GM18858 (cell line): ENCODE measurements around the gene STX1B.
"Not testable (repeated sequence)": the region's sequence is repeated elsewhere in the genome, so short reads cannot be mapped to it uniquely, and the experiment has no call there.

Experiments used
- ATAC-seq: cut with Tn5 transposase; IDR thresholded peaks from one replicate; pipeline ENCODE4 v1.9.1; 2021; ENCODE audit not compliant: unreplicated experiment

STX1B gene

GRCh38 chr16:31010585-31011325 is at the start of gene STX1B:
STX1B (minus strand) TSS chr16:31010638; CDS start chr16:31010396, 242 bp downstream.
- ATAC-seq = no peak

- no peak for ATAC-seq
Observed at GRCh38 chr16:31055613-31056012, 45.2 kb upstream of the STX1B start.

GRCh38 chr16:31052114-31052513 is 41.7 kb upstream of the STX1B start:
- ATAC-seq = no peak

GRCh38 chr16:31050280-31051030 is 40.0 kb upstream of the STX1B start:
- no peak for ATAC-seq

GRCh38 chr16:31043898-31044481 is 33.6 kb upstream of the STX1B start:
- ATAC-seq = no peak

- ATAC-seq = no peak
Observed at GRCh38 chr16:31043352-31043751, 32.9 kb upstream of the STX1B start.

GRCh38 chr16:31042866-31043265 is 32.4 kb upstream of the STX1B start:
- ATAC-seq = no peak

GRCh38 chr16:31038993-31039392 is 28.6 kb upstream of the STX1B start:
- no peak for ATAC-seq

- no peak for ATAC-seq
Observed at GRCh38 chr16:31036691-31037090, 26.3 kb upstream of the STX1B start.

GRCh38 chr16:31033709-31034492 is 23.5 kb upstream of the STX1B start:
- peak; percentile 40 for ATAC-seq

- ATAC-seq = peak; percentile 48
Observed at GRCh38 chr16:31032736-31033708, 22.6 kb upstream of the STX1B start, which contains the start of gene STX4. STX4 (plus strand) TSS chr16:31033558; CDS start chr16:31033806, 248 bp downstream.

GRCh38 chr16:31031276-31031675 is 20.8 kb upstream of the STX1B start:
- no peak for ATAC-seq

GRCh38 chr16:31029272-31029671 is 18.8 kb upstream of the STX1B start:
- no peak for ATAC-seq

GRCh38 chr16:31025339-31025738 is 14.9 kb upstream of the STX1B start:
- no peak for ATAC-seq

- no peak for ATAC-seq
Observed at GRCh38 chr16:31023627-31024226, 13.3 kb upstream of the STX1B start.

- ATAC-seq = no peak
Observed at GRCh38 chr16:31023252-31023602, 12.8 kb upstream of the STX1B start.

GRCh38 chr16:31022544-31023251 is 12.3 kb upstream of the STX1B start:
- no peak for ATAC-seq

- ATAC-seq = no peak
Observed at GRCh38 chr16:31020536-31020935, 10.1 kb upstream of the STX1B start.

GRCh38 chr16:31017756-31018155 is 7.3 kb upstream of the STX1B start:
- ATAC-seq = not testable (repeated sequence)
